Kidney tubule cell (primary cell): ENCODE measurements around the gene TPM1.

Experiments used
- DNase-seq: peaks from one replicate; pipeline ENCODE4 v3.0.0-alpha.2; 2018; ENCODE audit warnings: low spot score

The TPM1 gene

GRCh38 chr15:63054985-63055384, 12.4 kb downstream of the TPM1 start:
- DNase-seq: peak; percentile 71

GRCh38 chr15:63056829-63057228, 14.3 kb downstream of the TPM1 start:
- peak; percentile 47 for DNase-seq

- DNase-seq: peak; percentile 52
Measured at GRCh38 chr15:63057468-63058345, 15.2 kb downstream of the TPM1 start.

GRCh38 chr15:63059075-63059474, 16.5 kb downstream of the TPM1 start:
- peak; percentile 18 for DNase-seq

- DNase-seq: peak; percentile 22
Measured at GRCh38 chr15:63059573-63060216, 17.1 kb downstream of the TPM1 start.

- peak; percentile 39 for DNase-seq
Measured at GRCh38 chr15:63060699-63061098, 18.2 kb downstream of the TPM1 start.

- DNase-seq: peak; percentile 24
Measured at GRCh38 chr15:63061975-63062374, 19.4 kb downstream of the TPM1 start.

- peak; percentile 37 for DNase-seq
Measured at GRCh38 chr15:63063164-63063756, 20.7 kb downstream of the TPM1 start.

- peak; percentile 13 for DNase-seq
Measured at GRCh38 chr15:63063877-63064409, 21.4 kb downstream of the TPM1 start.

GRCh38 chr15:63065262-63066221, 23.0 kb downstream of the TPM1 start:
- DNase-seq: peak; percentile 63

- DNase-seq: peak; percentile 21
Measured at GRCh38 chr15:63066272-63066671, 23.7 kb downstream of the TPM1 start.

- DNase-seq: peak; percentile 16
Measured at GRCh38 chr15:63067306-63067705, 24.8 kb downstream of the TPM1 start.

- peak; percentile 45 for DNase-seq
Measured at GRCh38 chr15:63067976-63068743, 25.6 kb downstream of the TPM1 start.

GRCh38 chr15:63069616-63070090, 27.1 kb downstream of the TPM1 start:
- DNase-seq: no peak

- DNase-seq: peak; percentile 42
Measured at GRCh38 chr15:63070681-63071129, 28.2 kb downstream of the TPM1 start.

GRCh38 chr15:63071288-63071909, 28.9 kb downstream of the TPM1 start:
- DNase-seq: peak; percentile 24

- peak; percentile 47 for DNase-seq
Measured at GRCh38 chr15:63072023-63072650, 29.6 kb downstream of the TPM1 start.

GRCh38 chr15:63072809-63073277, 30.3 kb downstream of the TPM1 start:
- peak; percentile 66 for DNase-seq

GRCh38 chr15:63073497-63074172, 31.1 kb downstream of the TPM1 start:
- peak; percentile 86 for DNase-seq
